ENCODE results near the gene DUSP21.

DNA sequence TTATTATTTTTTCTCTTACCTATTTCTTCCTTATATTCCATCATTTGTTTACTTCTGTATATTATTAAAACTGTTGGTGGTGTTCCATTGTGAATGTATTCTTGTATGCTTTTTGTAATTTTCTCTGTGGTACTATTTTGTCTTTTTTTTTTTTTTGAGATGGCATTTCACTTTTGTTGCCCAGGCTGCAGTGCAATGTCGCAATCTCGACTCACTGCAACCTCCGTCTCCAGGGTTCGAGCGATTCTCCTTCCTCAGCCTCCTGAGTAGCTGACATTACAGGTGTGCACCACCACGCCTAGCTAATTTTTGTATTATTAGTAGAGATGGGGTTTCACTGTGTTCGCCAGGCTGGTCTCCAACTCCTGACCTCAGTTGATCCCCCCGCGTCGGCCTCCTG is 37.7 kb downstream of the DUSP21 start:
- TF ChIP-seq, protein P1, sequence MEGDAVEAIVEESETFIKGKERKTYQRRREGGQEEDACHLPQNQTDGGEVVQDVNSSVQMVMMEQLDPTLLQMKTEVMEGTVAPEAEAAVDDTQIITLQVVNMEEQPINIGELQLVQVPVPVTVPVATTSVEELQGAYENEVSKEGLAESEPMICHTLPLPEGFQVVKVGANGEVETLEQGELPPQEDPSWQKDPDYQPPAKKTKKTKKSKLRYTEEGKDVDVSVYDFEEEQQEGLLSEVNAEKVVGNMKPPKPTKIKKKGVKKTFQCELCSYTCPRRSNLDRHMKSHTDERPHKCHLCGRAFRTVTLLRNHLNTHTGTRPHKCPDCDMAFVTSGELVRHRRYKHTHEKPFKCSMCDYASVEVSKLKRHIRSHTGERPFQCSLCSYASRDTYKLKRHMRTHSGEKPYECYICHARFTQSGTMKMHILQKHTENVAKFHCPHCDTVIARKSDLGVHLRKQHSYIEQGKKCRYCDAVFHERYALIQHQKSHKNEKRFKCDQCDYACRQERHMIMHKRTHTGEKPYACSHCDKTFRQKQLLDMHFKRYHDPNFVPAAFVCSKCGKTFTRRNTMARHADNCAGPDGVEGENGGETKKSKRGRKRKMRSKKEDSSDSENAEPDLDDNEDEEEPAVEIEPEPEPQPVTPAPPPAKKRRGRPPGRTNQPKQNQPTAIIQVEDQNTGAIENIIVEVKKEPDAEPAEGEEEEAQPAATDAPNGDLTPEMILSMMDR (IDR thresholded peaks at IDR 0.05): no peak
- no peak for TF ChIP-seq POLR2A (IDR thresholded peaks at IDR 0.05)
